B cell (primary cell): ENCODE measurements around the gene OR7A5. TPM values are rescaled to one million over a fixed set of nuclear protein-coding genes. Genes with fewer than 3 reads are reported as not detected.

Experiments
- ATAC-seq: fragments of 200-7000 bp; cut with Tn5 transposase; one replicate; pipeline ENCODE4 v1.10.0; 2021; ENCODE audit warnings: low read depth, mild to moderate bottlenecking, moderate number of reproducible peaks, moderate library complexity
- CTCF ChIA-PET: fragments of 350-600 bp; sonication (Branson Sonifier 250); formaldehyde crosslinking; loops from one replicate; lab custom pipeline; 2021; ENCODE audit warnings: antibody characterized with exemption, inconsistent platforms; lab: Charles Lee
- POLR2A ChIA-PET: fragments of 350-600 bp; sonication (Branson Sonifier 250); formaldehyde crosslinking; loops from one replicate; lab custom pipeline; 2021; ENCODE audit warnings: antibody characterized with exemption; lab: Charles Lee
- DNase-seq: peaks from one replicate; pipeline ENCODE4 v3.0.0; 2013
- H2AFZ ChIP-seq: 2 replicates; pipeline ENCODE4 v1.6.1; 2012; ENCODE audit warnings: mild to moderate bottlenecking, low read depth, low read length; ENCODE audit not compliant: insufficient read depth, poor library complexity, severe bottlenecking
- H3K27ac ChIP-seq, 2 donors: 1 replicate in 1 of 2; 2 replicates in 1 of 2; pipeline ENCODE4 v1.5.1; 2012 to 2013; ENCODE audit warnings: low read length in 2 of 2, mild to moderate bottlenecking in 2 of 2, moderate library complexity in 1 of 2
- H3K27me3 ChIP-seq, 4 experiments: fragments of 200-600 bp in 1 of 4; sonication (generic) in 1 of 4; replicated peaks in 1 of 4; 1 replicate in 2 of 4; 2 replicates in 2 of 4; pipeline versions ENCODE4 v1.6.1 to v1.7.0; 2013 to 2016; ENCODE audit warnings: low read length in 3 of 4, mild to moderate bottlenecking in 2 of 4, mixed read lengths in 1 of 4, moderate library complexity in 1 of 4; ENCODE audit not compliant: insufficient read depth in 4 of 4, control insufficient read depth in 3 of 4; ENCODE audit errors: control extremely low read depth in 1 of 4
- H3K36me3 ChIP-seq, 2 experiments: replicated peaks in 1 of 2; 1 replicate in 1 of 2; 2 replicates in 1 of 2; pipeline versions ENCODE4 v1.6.1 to v1.7.1; 2013; ENCODE audit warnings: low read length in 1 of 2; ENCODE audit not compliant: insufficient read depth in 2 of 2, control insufficient read depth in 1 of 2; ENCODE audit errors: control extremely low read depth in 1 of 2, extremely low read depth in 1 of 2
- H3K4me1 ChIP-seq, 2 donors: fragments of 200-600 bp in 1 of 2; sonication (generic) in 1 of 2; 1 replicate in 1 of 2; 2 replicates in 1 of 2; pipeline versions ENCODE4 v1.5.1 to v1.6.1; 2013 to 2017; ENCODE audit warnings: low read length in 2 of 2; ENCODE audit not compliant: control insufficient read depth in 2 of 2, insufficient read depth in 2 of 2
- H3K4me2 ChIP-seq: replicated peaks from 2 replicates; pipeline ENCODE3; 2012; ENCODE audit warnings: mild to moderate bottlenecking, low read depth, low read length; ENCODE audit not compliant: poor library complexity, severe bottlenecking
- H3K4me3 ChIP-seq, 5 experiments: fragments of 200-600 bp in 1 of 5; sonication (generic) in 1 of 5; 1 replicate in 3 of 5; 2 replicates in 2 of 5; pipeline versions ENCODE4 v1.5.1 to v1.7.0; 2011 to 2016; ENCODE audit warnings: low read length in 4 of 5, mild to moderate bottlenecking in 4 of 5, low read depth in 2 of 5, control low read depth in 1 of 5, moderate library complexity in 1 of 5; ENCODE audit not compliant: insufficient read depth in 1 of 5; ENCODE audit errors: control extremely low read depth in 1 of 5, extremely low read depth in 1 of 5
- H3K79me2 ChIP-seq: fragments of 200-600 bp; sonication (generic); one replicate; pipeline ENCODE4 v1.6.0; 2016; ENCODE audit warnings: low read length; ENCODE audit not compliant: control insufficient read depth, insufficient read depth
- H3K9ac ChIP-seq: fragments of 200-600 bp; sonication (generic); 2 replicates; pipeline ENCODE4 v1.6.1; 2017; ENCODE audit warnings: mild to moderate bottlenecking, low read length, moderate library complexity
- H3K9me3 ChIP-seq, 3 donors: one replicate each; pipeline versions ENCODE4 v1.6.1 to v1.7.1; 2013; ENCODE audit warnings: low read length in 2 of 3; ENCODE audit not compliant: control insufficient read depth in 2 of 3, insufficient read depth in 1 of 3; ENCODE audit errors: control extremely low read depth in 1 of 3
- H4K20me1 ChIP-seq: 2 replicates; pipeline ENCODE4 v1.6.0; 2012; ENCODE audit warnings: mild to moderate bottlenecking, low read length; ENCODE audit not compliant: insufficient read depth, control insufficient read depth, poor library complexity, severe bottlenecking
- H3K27ac Mint-ChIP-seq: one replicate; pipeline ENCODE4 v1.8.0; 2021; ENCODE audit warnings: mixed read lengths
- H3K27me3 Mint-ChIP-seq: one replicate; pipeline ENCODE4 v1.8.0; 2021; ENCODE audit warnings: mixed read lengths
- H3K4me1 Mint-ChIP-seq: one replicate; pipeline ENCODE4 v1.8.0; 2021; ENCODE audit warnings: mixed read lengths
- H3K4me3 Mint-ChIP-seq: one replicate; pipeline ENCODE4 v1.8.0; 2021; ENCODE audit warnings: mixed read lengths
- H3K9me3 Mint-ChIP-seq: one replicate; pipeline ENCODE4 v1.8.0; 2022; ENCODE audit warnings: mixed read lengths; ENCODE audit not compliant: insufficient read depth
- CTCF ChIP-seq: fragments of 200-600 bp; IDR thresholded peaks from one replicate; pipeline ENCODE4 v1.8.0; 2022; ENCODE audit warnings: antibody characterized with exemption, mild to moderate bottlenecking
- EZH2 ChIP-seq: IDR thresholded peaks from 2 replicates; pipeline ENCODE4 v1.6.1; 2012; ENCODE audit warnings: borderline replicate concordance, low read depth, mild to moderate bottlenecking, moderate library complexity, low read length; ENCODE audit not compliant: insufficient read depth, poor library complexity, severe bottlenecking
- WGBS: methylation state at CpG from one replicate; pipeline ENCODE4 v1.1.5; 2013; ENCODE audit warnings: missing lambda C conversion rate; ENCODE audit not compliant: insufficient coverage; 5-methylcytosine and 5-hydroxymethylcytosine counted together
- intact Hi-C: fragments of 100-400 bp; cut with micrococcal nuclease; formaldehyde crosslinking; loops from one replicate; pipeline ENCODE4 v1.10.0; 2022
- polyA plus RNA-seq: library from polyadenylated mRNA; depleted of rRNA; stranded (reverse); fragments of >200 nt; gene quantifications from 2 replicates; pipeline ENCODE4 v1.2.3, GENCODE V29; 2012
- total RNA-seq, 2 donors: library from RNA; stranded (reverse); fragments of 120-200 nt in 1 of 2; gene quantifications; 1 replicate in 1 of 2; 2 replicates in 1 of 2; pipeline versions ENCODE4 v1.2.3 to v1.2.4, GENCODE V29; 2013 to 2022

The OR7A5 gene
- total and polyA plus RNA-seq, 2 donors (not counting 1 experiment from before 2014, with no cell fraction given) = not detected

GRCh38 chr19:14840206-14840605 lies 5.2 kb upstream of the OR7A5 start:
- Histone ChIP-seq H3K4me1 (no peaks in the 10 kb centered on the region), H4K20me1 (no peaks in the 10 kb centered on the region), H3K4me3 (no peak overlapping the region), H2AFZ (no peak overlapping the region), H3K79me2 (no peaks in the 10 kb centered on the region), H3K27me3 (no peaks in the 10 kb centered on the region), H3K9ac (no peak overlapping the region), H3K4me2 (no peak overlapping the region), H3K36me3 (no peaks in the 10 kb centered on the region), H3K9me3 (no peaks in the 10 kb centered on the region), H3K27ac (no peak overlapping the region)
- intact Hi-C loops = no loop called here
- WGBS = no CpG with 5 or more reads among the region's 1 CpG
- no peak for DNase-seq
- ChIA-PET POLR2A (no interaction called here), CTCF (no interaction called here)
- Mint-ChIP-seq H3K27me3 (peaks cover 26% of the 10 kb centered on the region), H3K4me1 (no peaks in the 10 kb centered on the region), H3K4me3 (no peak overlapping the region), H3K27ac (no peak overlapping the region), H3K9me3 (no peaks in the 10 kb centered on the region)
- ATAC-seq = no peak
- TF ChIP-seq EZH2 (no peak), CTCF (no peak)

DNA sequence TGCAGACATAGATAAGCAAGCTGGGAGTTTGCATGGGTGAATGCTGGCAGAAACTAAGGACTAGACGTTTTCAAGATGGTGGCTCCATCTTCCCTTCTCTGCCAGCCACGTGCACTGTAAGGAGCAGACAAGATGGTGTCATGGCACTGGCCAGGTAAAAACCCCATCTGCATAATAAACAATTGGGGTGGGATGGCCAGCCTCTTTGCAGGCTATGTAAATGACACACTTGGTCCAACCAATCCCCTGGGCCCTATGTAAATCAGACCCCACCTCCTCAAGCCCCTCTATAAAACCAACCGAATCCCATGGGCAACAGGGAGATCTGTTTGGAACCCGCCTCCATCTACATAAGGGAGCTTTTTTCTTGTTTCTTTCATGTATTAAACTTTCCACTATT lies 2.4 kb upstream of the OR7A5 start:
- peaks cover 7% of the 10 kb centered on the region for H3K27me3 Mint-ChIP-seq
- Histone ChIP-seq H3K27ac (no peak overlapping the region), H3K9me3 (no peaks in the 10 kb centered on the region), H2AFZ (no peak overlapping the region), H3K9ac (no peak overlapping the region), H3K4me3 (no peak overlapping the region), H3K4me2 (no peak overlapping the region), H3K4me1 (no peaks in the 10 kb centered on the region), H3K79me2 (no peaks in the 10 kb centered on the region), H4K20me1 (no peaks in the 10 kb centered on the region), H3K36me3 (no peaks in the 10 kb centered on the region), H3K27me3 (no peaks in the 10 kb centered on the region)
- ATAC-seq = no peak
- no peak for DNase-seq
- no peak overlapping the region for H3K4me3 Mint-ChIP-seq
- POLR2A ChIA-PET = no interaction called here
- no peak overlapping the region for H3K27ac Mint-ChIP-seq
- H3K9me3 Mint-ChIP-seq = no peaks in the 10 kb centered on the region
- no peak for TF ChIP-seq CTCF
- TF ChIP-seq EZH2 = no peak
- H3K4me1 Mint-ChIP-seq = no peaks in the 10 kb centered on the region
- WGBS = 100% methylated on average over 1 of the region's 4 CpGs
- CTCF ChIA-PET = no interaction called here
- intact Hi-C loops = no loop called here
